ENCODE results near the gene NFKBIA.
"Not testable (repeated sequence)": the region's sequence is repeated elsewhere in the genome, so short reads cannot be mapped to it uniquely, and the experiment has no call there.

Gene NFKBIA

DNA sequence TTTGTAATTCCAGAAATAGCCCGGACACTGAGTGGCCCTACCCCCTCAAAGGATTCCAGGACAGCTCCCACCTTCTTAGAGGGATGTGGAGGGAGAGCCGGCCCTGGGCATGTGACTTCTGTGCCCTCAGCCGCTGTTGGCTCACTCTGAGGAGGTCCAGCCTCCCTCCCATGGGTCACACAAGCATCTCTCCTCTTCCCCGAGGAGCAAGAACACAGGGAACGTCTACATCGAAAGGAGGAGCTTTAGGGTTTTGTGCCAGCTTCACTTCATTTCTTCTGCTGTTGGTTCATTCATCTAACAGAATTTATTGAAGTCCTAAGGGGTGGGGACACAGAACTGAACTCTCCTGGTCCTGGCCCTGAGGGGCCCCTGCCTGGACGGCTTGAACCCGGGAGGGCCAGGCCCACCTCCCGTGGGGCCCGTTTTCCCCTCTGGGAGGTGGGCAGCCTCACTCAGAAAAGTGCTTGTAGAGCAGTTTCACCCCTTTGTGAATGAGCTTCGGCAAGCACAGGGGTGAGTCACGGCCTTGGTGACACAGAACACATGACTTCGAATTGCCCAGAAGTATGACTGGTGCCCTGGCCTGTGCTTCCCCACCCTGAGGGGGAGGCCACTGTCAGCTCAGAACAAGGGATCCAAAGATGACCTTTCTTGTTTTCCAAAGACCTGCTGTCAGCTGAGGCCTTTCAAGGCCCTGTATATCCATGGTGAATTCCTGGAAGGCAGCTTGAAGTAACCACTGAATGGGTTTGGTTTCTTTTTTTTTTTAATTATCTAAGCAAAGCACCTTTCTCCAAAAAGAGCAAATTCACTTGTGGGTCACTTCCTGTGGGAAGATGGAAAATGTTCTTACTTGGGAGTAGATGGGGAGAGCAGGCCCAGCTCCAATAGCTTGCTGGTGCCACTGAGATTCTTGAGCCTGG lies 39.2 kb downstream of the NFKBIA start:
- TF ChIP-seq, protein P1, sequence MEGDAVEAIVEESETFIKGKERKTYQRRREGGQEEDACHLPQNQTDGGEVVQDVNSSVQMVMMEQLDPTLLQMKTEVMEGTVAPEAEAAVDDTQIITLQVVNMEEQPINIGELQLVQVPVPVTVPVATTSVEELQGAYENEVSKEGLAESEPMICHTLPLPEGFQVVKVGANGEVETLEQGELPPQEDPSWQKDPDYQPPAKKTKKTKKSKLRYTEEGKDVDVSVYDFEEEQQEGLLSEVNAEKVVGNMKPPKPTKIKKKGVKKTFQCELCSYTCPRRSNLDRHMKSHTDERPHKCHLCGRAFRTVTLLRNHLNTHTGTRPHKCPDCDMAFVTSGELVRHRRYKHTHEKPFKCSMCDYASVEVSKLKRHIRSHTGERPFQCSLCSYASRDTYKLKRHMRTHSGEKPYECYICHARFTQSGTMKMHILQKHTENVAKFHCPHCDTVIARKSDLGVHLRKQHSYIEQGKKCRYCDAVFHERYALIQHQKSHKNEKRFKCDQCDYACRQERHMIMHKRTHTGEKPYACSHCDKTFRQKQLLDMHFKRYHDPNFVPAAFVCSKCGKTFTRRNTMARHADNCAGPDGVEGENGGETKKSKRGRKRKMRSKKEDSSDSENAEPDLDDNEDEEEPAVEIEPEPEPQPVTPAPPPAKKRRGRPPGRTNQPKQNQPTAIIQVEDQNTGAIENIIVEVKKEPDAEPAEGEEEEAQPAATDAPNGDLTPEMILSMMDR (IDR thresholded peaks at IDR 0.05; ENCODE audit: insufficient read depth, low read length, poor library complexity, severe bottlenecking) = no peak
- no peaks in the 10 kb centered on the region for H3K27me3 ChIP-seq (replicated peaks; ENCODE audit: control insufficient read depth, insufficient read depth, low read length)
- no peaks in the 10 kb centered on the region for H3K36me3 ChIP-seq (ENCODE audit: control insufficient read depth, insufficient read depth, low read length)
- no peak for DNase-seq (ENCODE audit: extremely low read depth, insufficient read length)
- no peak overlapping the region for H3K4me3 ChIP-seq (replicated peaks; ENCODE audit: low read depth, low read length)

DNA sequence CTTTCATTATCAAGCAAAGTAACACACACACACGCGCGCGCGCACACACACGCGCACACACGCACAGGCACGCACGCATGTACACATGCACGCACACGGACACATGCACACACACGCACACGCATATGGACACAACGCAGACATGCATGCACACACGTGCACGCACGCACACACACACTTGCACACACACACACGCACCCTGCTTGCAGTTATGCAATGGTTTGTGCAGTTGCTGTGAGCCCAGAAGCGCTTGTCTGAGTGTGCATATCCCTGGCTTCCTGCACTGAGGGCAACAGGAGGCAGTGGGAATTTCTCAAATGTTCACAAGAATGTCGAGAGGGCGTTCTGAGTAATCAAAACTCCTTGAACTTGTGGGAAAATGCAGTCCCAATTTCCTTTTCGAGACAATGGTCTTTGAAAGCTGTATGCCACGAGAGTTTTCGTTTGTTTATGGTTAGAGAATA lies 41.6 kb downstream of the NFKBIA start:
- no peak overlapping the region for H3K4me3 ChIP-seq (replicated peaks; ENCODE audit: low read depth, low read length)
- H3K27me3 ChIP-seq (replicated peaks; ENCODE audit: control insufficient read depth, insufficient read depth, low read length) = no peaks in the 10 kb centered on the region
- H3K36me3 ChIP-seq (ENCODE audit: control insufficient read depth, insufficient read depth, low read length) = no peaks in the 10 kb centered on the region
- TF ChIP-seq, protein P1 (IDR thresholded peaks at IDR 0.05; ENCODE audit: insufficient read depth, low read length, poor library complexity, severe bottlenecking) = no peak
- DNase-seq (ENCODE audit: extremely low read depth, insufficient read length) = no peak

DNA sequence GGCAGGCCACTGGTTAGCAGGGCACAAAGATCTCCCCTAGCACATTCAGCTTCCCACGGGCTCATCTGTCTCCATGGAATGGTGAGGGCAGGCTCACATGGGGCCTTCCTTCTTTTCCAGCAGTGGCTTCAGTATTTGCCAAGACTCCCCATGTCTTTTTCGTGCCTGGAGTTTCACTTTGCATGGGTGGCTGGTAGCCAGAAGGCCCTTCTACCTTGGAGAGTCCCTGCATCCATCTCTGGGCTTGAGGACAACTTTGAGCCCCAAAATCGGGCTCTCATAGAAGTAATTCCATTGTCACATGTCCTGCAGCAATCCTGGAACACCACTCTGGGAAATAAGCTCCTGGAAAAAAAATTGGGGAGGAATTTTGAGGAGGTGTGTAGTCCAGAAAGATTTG lies 42.1 kb downstream of the NFKBIA start:
- H3K36me3 ChIP-seq (ENCODE audit: control insufficient read depth, insufficient read depth, low read length) = no peaks in the 10 kb centered on the region
- H3K27me3 ChIP-seq (replicated peaks; ENCODE audit: control insufficient read depth, insufficient read depth, low read length) = no peaks in the 10 kb centered on the region
- DNase-seq (ENCODE audit: extremely low read depth, insufficient read length) = no peak
- TF ChIP-seq, protein P1 (IDR thresholded peaks at IDR 0.05; ENCODE audit: insufficient read depth, low read length, poor library complexity, severe bottlenecking) = no peak
- no peak overlapping the region for H3K4me3 ChIP-seq (replicated peaks; ENCODE audit: low read depth, low read length)

DNA sequence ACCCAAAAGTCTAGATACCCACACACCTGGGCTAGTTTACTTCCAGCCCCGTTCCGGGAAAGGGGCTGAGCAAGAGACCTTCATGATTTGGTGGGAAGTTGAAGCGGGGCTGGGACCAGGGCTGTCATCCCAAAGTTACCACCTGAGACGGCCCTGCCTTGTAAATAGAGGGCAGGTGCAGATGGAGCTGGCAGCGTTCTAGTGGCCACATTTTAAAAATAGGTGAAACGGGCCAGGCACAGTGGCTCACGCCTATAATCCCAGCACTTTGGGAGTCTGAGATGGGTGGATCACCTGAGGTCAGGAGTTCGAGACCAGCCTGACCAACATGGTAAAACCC lies 43.4 kb downstream of the NFKBIA start:
- TF ChIP-seq, protein P1 (IDR thresholded peaks at IDR 0.05; ENCODE audit: insufficient read depth, low read length, poor library complexity, severe bottlenecking) = no peak
- Histone ChIP-seq H3K36me3 (ENCODE audit: control insufficient read depth, insufficient read depth, low read length) (no peaks in the 10 kb centered on the region), H3K27me3 (replicated peaks; ENCODE audit: control insufficient read depth, insufficient read depth, low read length) (no peaks in the 10 kb centered on the region), H3K4me3 (replicated peaks; ENCODE audit: low read depth, low read length) (no peak overlapping the region)
- DNase-seq (ENCODE audit: extremely low read depth, insufficient read length) = no peak

DNA sequence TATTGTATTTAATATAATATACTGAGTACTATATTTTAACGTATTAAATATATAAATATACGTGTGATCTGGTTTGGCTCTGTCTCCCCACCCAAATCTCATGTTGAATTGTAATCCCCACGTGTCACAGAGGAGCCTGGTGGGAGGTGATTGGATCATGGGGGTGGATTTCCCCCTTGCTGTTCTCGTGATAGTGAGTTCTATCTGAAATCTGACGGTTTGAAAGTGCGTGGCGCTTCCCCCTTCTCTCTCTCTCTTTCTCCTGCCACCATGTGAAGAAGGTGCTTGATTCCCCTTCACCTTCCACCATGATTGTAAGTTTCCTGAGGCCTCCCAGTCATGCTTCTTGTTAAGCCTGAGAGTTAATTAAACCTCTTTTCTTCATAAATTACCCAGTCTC lies 44.9 kb downstream of the NFKBIA start:
- H3K27me3 ChIP-seq (replicated peaks; ENCODE audit: control insufficient read depth, insufficient read depth, low read length); H3K4me3 ChIP-seq (replicated peaks; ENCODE audit: low read depth, low read length); DNase-seq (ENCODE audit: extremely low read depth, insufficient read length); H3K36me3 ChIP-seq (ENCODE audit: control insufficient read depth, insufficient read depth, low read length): not testable (repeated sequence)

DNA sequence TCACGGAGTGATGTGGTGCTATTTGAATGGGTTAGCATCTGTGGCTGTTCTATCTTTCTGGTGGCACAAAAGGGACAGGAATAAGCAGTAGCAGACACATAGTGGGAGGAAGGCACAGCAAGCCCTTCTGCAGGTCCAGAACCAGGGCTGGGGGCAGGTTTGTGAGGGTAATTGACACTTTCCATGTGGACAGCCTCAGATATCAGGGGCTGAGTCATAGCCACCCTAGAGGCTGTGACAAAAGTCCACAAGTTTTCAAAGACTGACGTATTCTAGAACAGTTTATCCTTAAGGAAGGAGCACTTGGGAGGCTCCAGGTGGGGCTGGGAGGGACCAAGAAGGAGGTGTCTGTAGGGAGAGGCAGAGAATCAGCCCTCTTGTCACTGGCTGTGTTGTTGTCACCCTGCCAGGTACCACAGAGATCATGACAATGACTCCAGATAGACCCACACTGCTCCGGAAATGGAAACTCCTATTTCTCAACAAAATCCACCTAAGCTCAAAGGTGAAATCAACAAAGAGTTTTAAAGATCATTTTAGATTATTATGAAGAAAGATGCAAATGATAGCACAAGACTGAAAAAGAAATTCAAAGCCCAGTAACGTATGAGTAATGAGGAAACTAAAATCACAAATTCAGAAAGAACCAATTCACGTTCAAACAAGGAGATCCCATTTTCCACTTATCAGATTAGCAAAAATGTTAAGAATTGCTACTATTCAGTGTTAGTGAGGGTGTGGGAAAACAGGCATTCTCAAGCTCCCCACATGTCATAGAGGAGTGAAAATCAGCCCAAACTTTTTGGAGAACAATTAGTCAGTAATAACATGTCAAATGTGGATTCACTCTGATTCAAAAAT lies 48.3 kb downstream of the NFKBIA start:
- no peak overlapping the region for H3K4me3 ChIP-seq (replicated peaks; ENCODE audit: low read depth, low read length)
- no peaks in the 10 kb centered on the region for H3K27me3 ChIP-seq (replicated peaks; ENCODE audit: control insufficient read depth, insufficient read depth, low read length)
- TF ChIP-seq, protein P1 (IDR thresholded peaks at IDR 0.05; ENCODE audit: insufficient read depth, low read length, poor library complexity, severe bottlenecking) = no peak
- H3K36me3 ChIP-seq (ENCODE audit: control insufficient read depth, insufficient read depth, low read length) = no peaks in the 10 kb centered on the region
- no peak for DNase-seq (ENCODE audit: extremely low read depth, insufficient read length)

DNA sequence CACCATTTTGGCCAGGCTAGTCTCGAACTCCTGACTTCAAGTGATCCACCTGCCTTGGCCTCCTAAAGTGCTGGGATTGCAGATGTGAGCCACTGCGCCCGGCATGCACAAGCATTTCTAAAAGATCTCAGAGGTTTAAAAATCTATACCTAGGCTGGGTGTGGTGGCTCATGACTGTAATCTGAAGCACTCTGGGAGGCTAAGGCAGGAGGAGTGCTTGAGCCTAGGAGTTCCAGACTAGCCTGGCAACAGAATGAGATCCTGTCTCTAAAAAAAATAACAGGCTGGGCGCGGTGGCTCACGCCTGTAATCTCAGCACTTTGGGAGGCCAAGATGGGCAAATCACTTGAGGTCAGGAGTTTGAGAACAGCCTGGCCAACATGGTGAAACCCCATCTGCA lies 49.3 kb downstream of the NFKBIA start:
- H3K27me3 ChIP-seq (replicated peaks; ENCODE audit: control insufficient read depth, insufficient read depth, low read length); H3K4me3 ChIP-seq (replicated peaks; ENCODE audit: low read depth, low read length); DNase-seq (ENCODE audit: extremely low read depth, insufficient read length); H3K36me3 ChIP-seq (ENCODE audit: control insufficient read depth, insufficient read depth, low read length): not testable (repeated sequence)
